Mesenteric fat pad (tissue), 1 donor: ENCODE measurements around the gene TMEM185A. TPM values are rescaled to one million over a fixed set of nuclear protein-coding genes. Genes with fewer than 3 reads are reported as not detected.
"Not testable (repeated sequence)": the region's sequence is repeated elsewhere in the genome, so short reads cannot be mapped to it uniquely, and the experiment has no call there.

Source experiments
- DNase-seq: peaks from one replicate; pipeline ENCODE4 v3.0.0-alpha.2; 2020; ENCODE audit warnings: low spot score
- total RNA-seq: library from RNA; stranded (reverse); fragmentation: NEBNext Ultra II Directional; extraction: Animal tissue kit (Norgen Biotek cat#: 25700); gene quantifications from one replicate; pipeline ENCODE4 v1.2.1, GENCODE V29; 2021
- donor health status: DM: yes; HTN: yes; CAD: no.

TMEM185A gene
- total RNA-seq, 1 donor from 2014 or later: 19.9 TPM

DNA sequence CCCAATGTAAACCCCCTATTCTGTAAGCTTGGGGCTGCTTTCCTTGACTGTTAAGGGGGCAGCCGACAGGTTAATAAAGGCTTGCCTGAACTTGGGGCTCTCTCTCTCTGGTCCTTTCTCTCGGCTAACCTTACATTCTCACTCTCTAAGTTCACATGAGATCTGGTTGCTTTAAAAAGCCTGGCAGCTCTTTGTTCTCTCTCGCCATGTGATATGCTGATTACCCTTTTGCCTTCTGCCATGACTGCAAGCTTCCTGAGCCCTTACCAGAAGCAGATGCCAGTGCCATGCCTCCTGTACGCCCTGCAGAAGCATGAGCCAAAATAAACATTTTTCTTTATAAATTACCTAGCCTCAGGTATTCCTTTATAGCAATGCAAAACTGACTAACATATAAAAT is 76.3 kb downstream of the TMEM185A start:
- DNase-seq: not testable (repeated sequence)

DNA sequence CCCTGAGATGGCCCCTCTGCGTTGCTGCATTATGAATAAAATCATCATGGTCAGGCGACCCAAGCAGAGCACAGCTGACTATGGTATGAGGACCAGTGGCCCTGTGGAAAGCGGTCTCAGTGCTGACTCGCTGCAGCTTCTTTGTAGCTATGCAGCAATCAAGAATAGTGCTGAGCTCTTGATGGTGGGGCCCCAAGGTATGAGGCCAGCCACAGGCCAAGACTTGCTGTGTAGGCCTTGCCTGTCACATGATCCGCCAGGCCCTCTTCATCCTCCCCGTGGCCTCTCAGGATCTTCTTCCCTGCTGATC is 79.7 kb downstream of the TMEM185A start:
- DNase-seq: not testable (repeated sequence)

- not testable (repeated sequence) for DNase-seq
These were observed 80.2 kb downstream of the TMEM185A start for GRCh38 chrX:149551245-149551938.

- DNase-seq: not testable (repeated sequence)
These were observed 81.1 kb downstream of the TMEM185A start for GRCh38 chrX:149550454-149550853.

- DNase-seq: not testable (repeated sequence)
These were observed 81.9 kb downstream of the TMEM185A start, which contains the start of gene HSFX3 for GRCh38 chrX:149549701-149550100. Gene HSFX3 (minus strand): TSS chrX:149549924. CDS start chrX:149549852, 72 bp downstream.

GRCh38 chrX:149547782-149548181 is 83.8 kb downstream of the TMEM185A start:
- DNase-seq: not testable (repeated sequence)

DNA sequence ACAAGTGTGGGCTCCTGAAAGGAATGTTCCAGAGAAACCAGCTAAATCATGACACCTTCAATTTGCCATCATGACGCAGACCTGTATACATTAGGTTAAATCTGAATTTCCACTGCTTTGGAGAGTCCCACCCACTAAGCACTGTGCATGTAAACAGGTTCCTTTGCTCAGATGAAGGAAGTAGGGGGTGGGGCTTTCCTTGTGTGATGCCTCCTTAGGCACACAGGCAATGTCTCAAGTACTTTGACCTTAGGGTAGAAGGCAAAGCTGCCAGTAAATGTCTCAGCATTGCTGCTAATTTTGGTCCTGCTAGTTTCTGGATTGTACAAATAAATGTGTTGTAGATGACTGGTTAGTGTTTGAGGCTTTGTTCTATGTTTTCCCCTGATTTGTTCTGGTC is 84.6 kb downstream of the TMEM185A start:
- not testable (repeated sequence) for DNase-seq

Other genes with a start within 250 kb of the TMEM185A start
- 63.8 TPM for gene IDS, start 126.5 kb downstream of the TMEM185A start, total RNA-seq
- 19.8 TPM for gene EOLA1, start 90.8 kb downstream of the TMEM185A start, total RNA-seq
- gene HSFX3, start 81.9 kb downstream of the TMEM185A start, total RNA-seq: not detected
- gene MAGEA9B, start 44.3 kb downstream of the TMEM185A start, total RNA-seq: not detected
- gene HSFX2, start 36.5 kb downstream of the TMEM185A start, total RNA-seq: not detected
- gene MAGEA11, start 80.3 kb upstream of the TMEM185A start, total RNA-seq: not detected
- 0.64 TPM for gene HSFX1, start 142.3 kb upstream of the TMEM185A start, total RNA-seq
- not detected for gene MAGEA9, start 150.1 kb upstream of the TMEM185A start, total RNA-seq
- gene MAGEA8, start 249.4 kb upstream of the TMEM185A start, total RNA-seq: not detected